ENCODE measurements around the gene ENPP6. TPM values are rescaled to one million over a fixed set of nuclear protein-coding genes. Genes with fewer than 3 reads are reported as not detected.

Gene ENPP6
- not detected for polyA plus RNA-seq (2013, experiment 1 of 2)
- not detected for polyA plus RNA-seq (2013, experiment 2 of 2)

GRCh38 chr4:184217634-184218033 is at the start of gene ENPP6:
Gene ENPP6, minus strand, starts transcription at chr4:184217873. Its CDS starts 54 bp downstream, at chr4:184217819.
- Histone ChIP-seq H3K9ac (ENCODE audit: low read depth, low read length) (no peak within 1 kb of the TSS), H3K4me3 (ENCODE audit: low read length) (no peak within 1 kb of the TSS), H3K4me1 (ENCODE audit: insufficient read depth, low read length) (no peaks in the 10 kb centered on the region), H3K36me3 (ENCODE audit: insufficient read depth, low read length) (no peaks in the 10 kb centered on the region), H3K27ac (ENCODE audit: low read depth, low read length) (no peak within 1 kb of the TSS), H3K9me3 (ENCODE audit: insufficient read depth, low read depth, low read length) (no peaks in the 10 kb centered on the region), H3K27me3 (ENCODE audit: insufficient read depth, low read length) (no peaks in the 10 kb centered on the region)
- WGBS: 84% methylated on average over 8 of the region's 8 CpGs

- Histone ChIP-seq H3K9ac (ENCODE audit: low read depth, low read length) (no peak overlapping the region), H3K36me3 (ENCODE audit: insufficient read depth, low read length) (no peaks in the 10 kb centered on the region), H3K4me1 (ENCODE audit: insufficient read depth, low read length) (peaks cover 20% of the 10 kb centered on the region; the same call in 1 of the 2 replicates), H3K4me3 (ENCODE audit: low read length) (no peak overlapping the region), H3K9me3 (ENCODE audit: insufficient read depth, low read depth, low read length) (no peaks in the 10 kb centered on the region), H3K27me3 (ENCODE audit: insufficient read depth, low read length) (no peaks in the 10 kb centered on the region), H3K27ac (ENCODE audit: low read depth, low read length) (no peak overlapping the region)
- 100% methylated on average over 1 of the region's 1 CpG for WGBS
These were observed 49.5 kb upstream of the ENPP6 start for GRCh38 chr4:184267206-184267608.

GRCh38 chr4:184265546-184266351 is 48.1 kb upstream of the ENPP6 start:
- H3K36me3 ChIP-seq (ENCODE audit: insufficient read depth, low read length): no peaks in the 10 kb centered on the region
- peaks cover 20% of the 10 kb centered on the region; the same call in 1 of the 2 replicates for H3K4me1 ChIP-seq (ENCODE audit: insufficient read depth, low read length)
- H3K4me3 ChIP-seq (ENCODE audit: low read length): no peak overlapping the region
- H3K9ac ChIP-seq (ENCODE audit: low read depth, low read length): no peak overlapping the region
- 77% methylated on average over 13 of the region's 16 CpGs for WGBS
- H3K27ac ChIP-seq (ENCODE audit: low read depth, low read length): no peak overlapping the region
- H3K9me3 ChIP-seq (ENCODE audit: insufficient read depth, low read depth, low read length): no peaks in the 10 kb centered on the region
- H3K27me3 ChIP-seq (ENCODE audit: insufficient read depth, low read length): no peaks in the 10 kb centered on the region

GRCh38 chr4:184263910-184264732 is 46.4 kb upstream of the ENPP6 start:
- Histone ChIP-seq H3K27ac (ENCODE audit: low read depth, low read length) (no peak overlapping the region), H3K36me3 (ENCODE audit: insufficient read depth, low read length) (no peaks in the 10 kb centered on the region), H3K9ac (ENCODE audit: low read depth, low read length) (no peak overlapping the region), H3K27me3 (ENCODE audit: insufficient read depth, low read length) (no peaks in the 10 kb centered on the region), H3K9me3 (ENCODE audit: insufficient read depth, low read depth, low read length) (no peaks in the 10 kb centered on the region), H3K4me1 (ENCODE audit: insufficient read depth, low read length) (peaks cover 19% of the 10 kb centered on the region; the same call in 1 of the 2 replicates), H3K4me3 (ENCODE audit: low read length) (no peak overlapping the region)
- WGBS: 33% methylated on average over 18 of the region's 19 CpGs

- peaks cover 13% of the 10 kb centered on the region; the same call in 1 of the 2 replicates for H3K4me1 ChIP-seq (ENCODE audit: insufficient read depth, low read length)
- WGBS: 95% methylated on average over 5 of the region's 5 CpGs
- no peak overlapping the region for H3K9ac ChIP-seq (ENCODE audit: low read depth, low read length)
- no peak overlapping the region for H3K27ac ChIP-seq (ENCODE audit: low read depth, low read length)
- H3K4me3 ChIP-seq (ENCODE audit: low read length): no peak overlapping the region
- H3K9me3 ChIP-seq (ENCODE audit: insufficient read depth, low read depth, low read length): no peaks in the 10 kb centered on the region
- H3K27me3 ChIP-seq (ENCODE audit: insufficient read depth, low read length): no peaks in the 10 kb centered on the region
- H3K36me3 ChIP-seq (ENCODE audit: insufficient read depth, low read length): no peaks in the 10 kb centered on the region
These were observed 45.8 kb upstream of the ENPP6 start for GRCh38 chr4:184263461-184263860.

- H3K9me3 ChIP-seq (ENCODE audit: insufficient read depth, low read depth, low read length): no peaks in the 10 kb centered on the region
- no peaks in the 10 kb centered on the region for H3K27me3 ChIP-seq (ENCODE audit: insufficient read depth, low read length)
- peaks cover 7% of the 10 kb centered on the region; the same call in 1 of the 2 replicates for H3K4me1 ChIP-seq (ENCODE audit: insufficient read depth, low read length)
- no peak overlapping the region for H3K4me3 ChIP-seq (ENCODE audit: low read length)
- no peak overlapping the region for H3K9ac ChIP-seq (ENCODE audit: low read depth, low read length)
- no peaks in the 10 kb centered on the region for H3K36me3 ChIP-seq (ENCODE audit: insufficient read depth, low read length)
- no peak overlapping the region for H3K27ac ChIP-seq (ENCODE audit: low read depth, low read length)
These were observed 45.2 kb upstream of the ENPP6 start for GRCh38 chr4:184262901-184263300.

- H3K27me3 ChIP-seq (ENCODE audit: insufficient read depth, low read length): no peaks in the 10 kb centered on the region
- H3K36me3 ChIP-seq (ENCODE audit: insufficient read depth, low read length): no peaks in the 10 kb centered on the region
- H3K4me1 ChIP-seq (ENCODE audit: insufficient read depth, low read length): peaks cover 7% of the 10 kb centered on the region; the same call in 1 of the 2 replicates
- H3K27ac ChIP-seq (ENCODE audit: low read depth, low read length): no peak overlapping the region
- no peaks in the 10 kb centered on the region for H3K9me3 ChIP-seq (ENCODE audit: insufficient read depth, low read depth, low read length)
- WGBS: 100% methylated on average over 3 of the region's 5 CpGs
- H3K9ac ChIP-seq (ENCODE audit: low read depth, low read length): no peak overlapping the region
- no peak overlapping the region for H3K4me3 ChIP-seq (ENCODE audit: low read length)
These were observed 43.6 kb upstream of the ENPP6 start for GRCh38 chr4:184261246-184261645.

- H3K4me3 ChIP-seq (ENCODE audit: low read length): no peak overlapping the region
- 52% methylated on average over 6 of the region's 6 CpGs for WGBS
- H3K9ac ChIP-seq (ENCODE audit: low read depth, low read length): no peak overlapping the region
- H3K27me3 ChIP-seq (ENCODE audit: insufficient read depth, low read length): no peaks in the 10 kb centered on the region
- no peaks in the 10 kb centered on the region for H3K4me1 ChIP-seq (ENCODE audit: insufficient read depth, low read length)
- no peak overlapping the region for H3K27ac ChIP-seq (ENCODE audit: low read depth, low read length)
- no peaks in the 10 kb centered on the region for H3K36me3 ChIP-seq (ENCODE audit: insufficient read depth, low read length)
- no peaks in the 10 kb centered on the region for H3K9me3 ChIP-seq (ENCODE audit: insufficient read depth, low read depth, low read length)
These were observed 42.2 kb upstream of the ENPP6 start for GRCh38 chr4:184259866-184260265.

- no peak overlapping the region for H3K4me3 ChIP-seq (ENCODE audit: low read length)
- H3K9ac ChIP-seq (ENCODE audit: low read depth, low read length): no peak overlapping the region
- WGBS: 100% methylated on average over 3 of the region's 3 CpGs
- no peaks in the 10 kb centered on the region for H3K4me1 ChIP-seq (ENCODE audit: insufficient read depth, low read length)
- H3K27me3 ChIP-seq (ENCODE audit: insufficient read depth, low read length): no peaks in the 10 kb centered on the region
- H3K27ac ChIP-seq (ENCODE audit: low read depth, low read length): no peak overlapping the region
- H3K9me3 ChIP-seq (ENCODE audit: insufficient read depth, low read depth, low read length): no peaks in the 10 kb centered on the region
- H3K36me3 ChIP-seq (ENCODE audit: insufficient read depth, low read length): no peaks in the 10 kb centered on the region
These were observed 41.4 kb upstream of the ENPP6 start for GRCh38 chr4:184259081-184259480.

GRCh38 chr4:184255871-184256642 is 38.4 kb upstream of the ENPP6 start:
- Histone ChIP-seq H3K9ac (ENCODE audit: low read depth, low read length) (no peak overlapping the region), H3K4me1 (ENCODE audit: insufficient read depth, low read length) (no peaks in the 10 kb centered on the region), H3K27me3 (ENCODE audit: insufficient read depth, low read length) (no peaks in the 10 kb centered on the region), H3K4me3 (ENCODE audit: low read length) (no peak overlapping the region), H3K27ac (ENCODE audit: low read depth, low read length) (no peak overlapping the region), H3K36me3 (ENCODE audit: insufficient read depth, low read length) (no peaks in the 10 kb centered on the region), H3K9me3 (ENCODE audit: insufficient read depth, low read depth, low read length) (peaks cover 9% of the 10 kb centered on the region)
- 93% methylated on average over 22 of the region's 22 CpGs for WGBS
